K562 (cell line): Measurements from ENCODE around the gene C19orf47. TPM values are rescaled to one million over a fixed set of nuclear protein-coding genes. Genes with fewer than 3 reads are reported as not detected.

Source experiments
- ATF3 ChIP-seq, 2 experiments: fragments of 450-650 bp in 1 of 2; sonication (generic) in 1 of 2; formaldehyde crosslinking in 1 of 2; IDR thresholded peaks in 1 of 2; conservative IDR thresholded peaks in 1 of 2; 2 replicates each; pipeline versions ENCODE4 v1.6.1 to v1.8.1; 2016 to 2023; ENCODE audit warnings: mild to moderate bottlenecking in 2 of 2, moderate library complexity in 2 of 2, inconsistent platforms in 1 of 2, missing genetic modification reagents in 1 of 2
- CBFA2T3 ChIP-seq: fragments of 450-650 bp; IDR thresholded peaks from 2 replicates; pipeline ENCODE4 v1.6.1; 2017
- GATA2 ChIP-seq: sonication (generic); formaldehyde crosslinking; IDR thresholded peaks from 2 replicates; pipeline ENCODE4 v1.4.0; 2020; ENCODE audit warnings: mild to moderate bottlenecking, missing genetic modification reagents
- JUND ChIP-seq, 2 experiments: IDR thresholded peaks; 2 replicates in 1 of 2; 3 replicates in 1 of 2; pipeline ENCODE4 v1.6.1; 2011; ENCODE audit warnings: borderline replicate concordance in 2 of 2, low read depth in 2 of 2, low read length in 2 of 2, improper control_type of control experiment in 1 of 2, missing biosample characterization in 1 of 2, missing genetic modification characterization in 1 of 2, missing genetic modification reagents in 1 of 2
- KDM1A ChIP-seq, 2 experiments: fragments of 450-650 bp; IDR thresholded peaks; 2 replicates each; pipeline ENCODE4 v1.6.1; 2016; ENCODE audit warnings: mild to moderate bottlenecking in 2 of 2
- L3MBTL2 ChIP-seq: fragments of 450-650 bp; IDR thresholded peaks from 2 replicates; pipeline ENCODE4 v1.6.1; 2016; ENCODE audit warnings: mild to moderate bottlenecking, moderate library complexity
- NRF1 ChIP-seq, 2 experiments: fragments of 450-650 bp; IDR thresholded peaks in 1 of 2; conservative IDR thresholded peaks in 1 of 2; 2 replicates each; pipeline ENCODE4 v1.6.1; 2014; ENCODE audit warnings: mild to moderate bottlenecking in 2 of 2
- PRPF4 ChIP-seq: fragments of 200-400 bp; formaldehyde crosslinking; IDR thresholded peaks from one replicate; pipeline ENCODE4 v1.6.1; 2017; ENCODE audit warnings: low read length, low read depth, mild to moderate bottlenecking; ENCODE audit not compliant: insufficient read depth, poor library complexity, severe bottlenecking
- SMARCA5 ChIP-seq: fragments of 450-650 bp; IDR thresholded peaks from 2 replicates; pipeline ENCODE4 v1.6.1; 2016
- SRSF9 ChIP-seq: fragments of 200-400 bp; formaldehyde crosslinking; IDR thresholded peaks from 2 replicates; pipeline ENCODE4 v1.6.1; 2017; ENCODE audit warnings: low read depth, low read length, borderline replicate concordance
- TCF3 ChIP-seq: sonication (generic); formaldehyde crosslinking; IDR thresholded peaks from 2 replicates; pipeline ENCODE4 v1.4.0; 2020; ENCODE audit warnings: mild to moderate bottlenecking, missing genetic modification reagents
- TFE3 ChIP-seq: fragments of 450-650 bp; formaldehyde crosslinking; IDR thresholded peaks from 2 replicates; pipeline ENCODE4 v1.4.0; 2020; ENCODE audit warnings: mild to moderate bottlenecking, mixed read lengths
- TRIM24 ChIP-seq, 2 experiments: fragments of 450-650 bp; IDR thresholded peaks; 2 replicates each; pipeline ENCODE4 v1.6.1; 2016
- VEZF1 ChIP-seq: fragments of 200-800 bp; sonication (Bioruptor generic); IDR thresholded peaks from 2 replicates; pipeline ENCODE4 v1.6.1; 2017; ENCODE audit warnings: missing genetic modification characterization, missing compliant biosample characterization
- ZBTB12 ChIP-seq: fragments of 250-450 bp; sonication (Bioruptor Pico); IDR thresholded peaks from 2 replicates; pipeline ENCODE4 v1.4.0; 2020
- ZBTB33 ChIP-seq: sonication (generic); formaldehyde crosslinking; IDR thresholded peaks from 2 replicates; pipeline ENCODE4 v1.8.1; 2023; ENCODE audit warnings: mild to moderate bottlenecking, missing genetic modification reagents
- ZNF23 ChIP-seq: fragments of 250-450 bp; sonication (Bioruptor Pico); IDR thresholded peaks from 2 replicates; pipeline ENCODE4 v1.4.0; 2020; ENCODE audit warnings: mild to moderate bottlenecking
- ZNF274 ChIP-seq: IDR thresholded peaks from 2 replicates; pipeline ENCODE4 v1.6.1; 2011; ENCODE audit warnings: low read depth, mild to moderate bottlenecking, low read length, moderate library complexity, borderline replicate concordance
- ZNF41 ChIP-seq: fragments of 250-450 bp; sonication (Bioruptor Pico); conservative IDR thresholded peaks from 2 replicates; pipeline ENCODE4 v1.4.0; 2020; ENCODE audit warnings: mild to moderate bottlenecking
- ZSCAN29 ChIP-seq: fragments of 450-650 bp; IDR thresholded peaks from 2 replicates; pipeline ENCODE4 v1.6.1; 2017
- polyA plus RNA-seq, 8 experiments: library from polyadenylated mRNA; depleted of rRNA in 4 of 8; stranded (reverse) in 5 of 8; unstranded in 3 of 8; fragments of >200 nt; fragmentation: Nextera tagmentation in 2 of 8; fragmentation: Illumina TruSeq in 1 of 8; extraction: Ambion mirVana in 2 of 8; extraction: Trizol in 1 of 8; gene quantifications; 2 replicates each; pipeline versions ENCODE4 v1.2.1 to v1.2.3, GENCODE V29; 2011 to 2014; ENCODE audit warnings: inconsistent platforms in 1 of 8, missing spikeins in 1 of 8
- total RNA-seq, 7 experiments: library from RNA; depleted of rRNA in 6 of 7; stranded (reverse); fragments of >200 nt in 6 of 7; fragmentation: Illumina TruSeq in 2 of 7; extraction: Trizol in 2 of 7; gene quantifications; 2 replicates each; pipeline versions ENCODE4 v1.2.1 to v1.2.3, GENCODE V29; 2011 to 2021; ENCODE audit warnings: low replicate concordance in 1 of 7

The C19orf47 gene
- total and polyA plus RNA-seq, 9 of the 15 experiments (the other 6 are each of a cell fraction or from before 2014, with no cell fraction given): 0.08 to 26.1 (median 14.7) TPM

- TF ChIP-seq ZBTB12 (CRISPR knock-in tag) (0 out of 2 replicates have a peak, but pooled peaks have one; percentile 17), JUND (IDR thresholded peaks at IDR 0.05; ENCODE audit: borderline replicate concordance, low read depth, low read length) (no peak), JUND (tag; IDR thresholded peaks at IDR 0.05; ENCODE audit: borderline replicate concordance, low read depth, low read length) (0 out of 3 replicates have a peak, but pooled peaks have one; percentile 8), CBFA2T3 (peak; percentile 86), TRIM24 (IDR thresholded peaks at IDR 0.05) (peak in 1 of 2 experiments; percentile 39; a peak in 1 of 4 replicates), ATF3 (IDR thresholded peaks at IDR 0.05) (0 out of 2 replicates have a peak, but pooled peaks have one; percentile 10), ATF3 (CRISPR knock-in tag; conservative IDR thresholded peaks at IDR 0.05) (no peak), GATA2 (CRISPR knock-in tag) (peak; percentile 55), ZSCAN29 (no peak), NRF1 (conservative IDR thresholded peaks at IDR 0.05 in 1 of 2, IDR thresholded peaks at IDR 0.05 in 1 of 2) (0 out of 4 replicates have a peak, but pooled peaks of 1 of the 2 experiments have one; percentile 23), ZBTB33 (CRISPR knock-in tag) (no peak), L3MBTL2 (peak; percentile 30; the same call in 1 of the 2 replicates), SMARCA5 (peak; percentile 85), TCF3 (peak; percentile 76), TFE3 (CRISPR knock-in tag) (no peak), VEZF1 (peak; percentile 29; the same call in 1 of the 2 replicates), SRSF9 (no peak), ZNF274 (no peak), PRPF4 (no peak), KDM1A (IDR thresholded peaks at IDR 0.05) (peak; percentile 70 to 80), ZNF41 (CRISPR knock-in tag) (no peak), ZNF23 (CRISPR knock-in tag) (no peak)
Observed at GRCh38 chr19:40370997-40371801, 23.0 kb upstream of the C19orf47 start (continued).
